Sigmoid colon (tissue), 7 donors: Measurements from ENCODE around the gene KNDC1. TPM values are rescaled to one million over a fixed set of nuclear protein-coding genes. Genes with fewer than 3 reads are reported as not detected.

Source experiments
- DNase-seq: peaks from one replicate; pipeline ENCODE4 v3.0.0-alpha.2; 2019
- H3K27ac ChIP-seq, 4 donors: fragments of 200-600 bp; sonication (generic); one replicate each; pipeline ENCODE4 v1.5.1; 2016 to 2019; ENCODE audit warnings: mild to moderate bottlenecking in 1 of 4
- H3K27me3 ChIP-seq, 3 donors: fragments of 200-600 bp; sonication (generic); one replicate each; pipeline ENCODE4 v1.5.1; 2019; ENCODE audit warnings: mild to moderate bottlenecking in 1 of 3
- H3K36me3 ChIP-seq, 4 donors: fragments of 200-600 bp; sonication (generic); one replicate each; pipeline ENCODE4 v1.5.1; 2016 to 2019
- H3K4me1 ChIP-seq, 4 donors: fragments of 200-600 bp; sonication (generic); one replicate each; pipeline ENCODE4 v1.5.1; 2017 to 2019
- H3K4me3 ChIP-seq, 4 donors: fragments of 200-600 bp; sonication (generic); one replicate each; pipeline ENCODE4 v1.5.1; 2017 to 2019; ENCODE audit warnings: mild to moderate bottlenecking in 2 of 4, moderate library complexity in 1 of 4
- H3K9me3 ChIP-seq, 4 donors: fragments of 200-600 bp in 3 of 4; sonication (generic) in 3 of 4; one replicate each; pipeline versions ENCODE4 v1.5.1 to v1.6.1; 2013 to 2019
- EP300 ChIP-seq, 4 donors: sonication (generic); formaldehyde crosslinking; IDR thresholded peaks; one replicate each; pipeline ENCODE4 v1.6.1; 2017; ENCODE audit warnings: antibody characterized with exemption in 4 of 4
- POLR2A ChIP-seq, 2 donors: fragments of 450-650 bp; IDR thresholded peaks; one replicate each; pipeline ENCODE4 v1.6.1; 2016; ENCODE audit warnings: antibody characterized with exemption in 2 of 2, mild to moderate bottlenecking in 2 of 2, moderate library complexity in 2 of 2
- POLR2AphosphoS5 ChIP-seq, 4 donors: sonication (generic); formaldehyde crosslinking; IDR thresholded peaks; one replicate each; pipeline ENCODE4 v1.6.1; 2017; ENCODE audit warnings: antibody characterized with exemption in 4 of 4
- WGBS, 2 donors: extraction: QIAGEN DNeasy Blood & Tissue Kit; methylation state at CpG; one replicate each; pipeline ENCODE4 v1.1.7; 2013; 5-methylcytosine and 5-hydroxymethylcytosine counted together
- intact Hi-C: fragments of 100-400 bp; cut with DNase I; formaldehyde crosslinking; loops from one replicate; pipeline ENCODE4 v1.15.1; 2023
- polyA plus RNA-seq, 3 donors: library from polyadenylated mRNA; stranded (reverse); fragments of 200-250 nt; gene quantifications; one replicate each; pipeline ENCODE4 v1.2.3, GENCODE V29; 2013
- total RNA-seq, 4 donors: library from RNA; depleted of rRNA; stranded (reverse); fragments of >200 nt; gene quantifications; one replicate each; pipeline ENCODE4 v1.1.0, GENCODE V29; 2016
- TF ChIP-seq, protein P1 (sequence below), 4 experiments: fragments of 450-650 bp in 3 of 4; fragments of 200-600 bp in 1 of 4; IDR thresholded peaks; one replicate each; pipeline ENCODE4 v1.5.1; 2016 to 2019; ENCODE audit warnings: antibody characterized with exemption in 4 of 4, mild to moderate bottlenecking in 3 of 4, moderate library complexity in 2 of 4
- donor health status: healthy with polysubstance abuse.
- donor health status: Bipolar disorder and iron deficiency.
- donor health status: healthy.

The KNDC1 gene
- total and polyA plus RNA-seq, 7 donors: under 0.01 to 1.9 (median 0.26) TPM; not detected in 1

DNA sequence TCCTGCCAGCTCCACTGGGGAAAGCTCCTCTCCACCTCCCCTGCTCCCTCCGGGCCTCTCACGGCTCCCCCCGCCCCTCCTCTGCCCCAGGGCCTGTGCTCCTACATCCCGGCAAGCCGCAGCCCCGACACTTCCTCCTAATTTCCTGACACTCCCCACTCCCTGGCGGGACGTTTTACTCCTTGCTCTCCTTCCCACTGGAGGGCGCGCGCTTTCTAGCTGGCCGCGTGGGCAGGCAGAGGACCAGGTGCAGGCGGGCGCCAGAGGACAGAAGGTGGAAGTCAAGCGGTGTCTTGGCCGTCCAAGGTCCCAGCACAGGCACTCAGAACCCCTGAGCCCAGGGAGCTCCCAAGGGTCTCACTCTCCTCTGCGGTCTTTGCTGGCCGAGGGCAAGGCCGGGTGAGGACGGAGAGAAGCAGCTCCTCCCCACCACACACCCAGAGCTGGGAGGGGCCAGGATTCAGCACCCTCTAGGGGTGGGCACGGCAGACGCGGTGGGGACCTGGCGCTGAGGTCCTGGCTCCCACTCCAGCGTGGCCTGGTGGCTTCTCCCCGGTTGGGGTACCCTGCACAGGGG is 97.6 kb downstream of the KNDC1 start:
- Histone ChIP-seq H3K36me3 (no peaks in the 10 kb centered on the region), H3K27me3 (peaks cover 0 to 10% (median 0%) of the 10 kb centered on the region in 3 donors), H3K27ac (peak overlapping the region; percentile 9 to 70 (median 41)), H3K9me3 (no peaks in the 10 kb centered on the region), H3K4me1 (peaks cover 0 to 34% (median 26%) of the 10 kb centered on the region in 4 donors), H3K4me3 (peak overlapping the region in 2 of 4 donors; percentile 23 to 29)
- 4 to 6% methylated on average over 27 of the region's 27 CpGs for WGBS, 2 donors
- TF ChIP-seq EP300 (IDR thresholded peaks at IDR 0.05) (no peak), POLR2AphosphoS5 (IDR thresholded peaks at IDR 0.05) (peak in 1 of 4 donors; percentile 8), POLR2A (IDR thresholded peaks at IDR 0.05) (no peak)
- TF ChIP-seq, protein P1, sequence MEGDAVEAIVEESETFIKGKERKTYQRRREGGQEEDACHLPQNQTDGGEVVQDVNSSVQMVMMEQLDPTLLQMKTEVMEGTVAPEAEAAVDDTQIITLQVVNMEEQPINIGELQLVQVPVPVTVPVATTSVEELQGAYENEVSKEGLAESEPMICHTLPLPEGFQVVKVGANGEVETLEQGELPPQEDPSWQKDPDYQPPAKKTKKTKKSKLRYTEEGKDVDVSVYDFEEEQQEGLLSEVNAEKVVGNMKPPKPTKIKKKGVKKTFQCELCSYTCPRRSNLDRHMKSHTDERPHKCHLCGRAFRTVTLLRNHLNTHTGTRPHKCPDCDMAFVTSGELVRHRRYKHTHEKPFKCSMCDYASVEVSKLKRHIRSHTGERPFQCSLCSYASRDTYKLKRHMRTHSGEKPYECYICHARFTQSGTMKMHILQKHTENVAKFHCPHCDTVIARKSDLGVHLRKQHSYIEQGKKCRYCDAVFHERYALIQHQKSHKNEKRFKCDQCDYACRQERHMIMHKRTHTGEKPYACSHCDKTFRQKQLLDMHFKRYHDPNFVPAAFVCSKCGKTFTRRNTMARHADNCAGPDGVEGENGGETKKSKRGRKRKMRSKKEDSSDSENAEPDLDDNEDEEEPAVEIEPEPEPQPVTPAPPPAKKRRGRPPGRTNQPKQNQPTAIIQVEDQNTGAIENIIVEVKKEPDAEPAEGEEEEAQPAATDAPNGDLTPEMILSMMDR (IDR thresholded peaks at IDR 0.05): peak in 1 of 4 experiments; percentile 18
- peak; percentile 81 for DNase-seq
- intact Hi-C loops: no loop called here

DNA sequence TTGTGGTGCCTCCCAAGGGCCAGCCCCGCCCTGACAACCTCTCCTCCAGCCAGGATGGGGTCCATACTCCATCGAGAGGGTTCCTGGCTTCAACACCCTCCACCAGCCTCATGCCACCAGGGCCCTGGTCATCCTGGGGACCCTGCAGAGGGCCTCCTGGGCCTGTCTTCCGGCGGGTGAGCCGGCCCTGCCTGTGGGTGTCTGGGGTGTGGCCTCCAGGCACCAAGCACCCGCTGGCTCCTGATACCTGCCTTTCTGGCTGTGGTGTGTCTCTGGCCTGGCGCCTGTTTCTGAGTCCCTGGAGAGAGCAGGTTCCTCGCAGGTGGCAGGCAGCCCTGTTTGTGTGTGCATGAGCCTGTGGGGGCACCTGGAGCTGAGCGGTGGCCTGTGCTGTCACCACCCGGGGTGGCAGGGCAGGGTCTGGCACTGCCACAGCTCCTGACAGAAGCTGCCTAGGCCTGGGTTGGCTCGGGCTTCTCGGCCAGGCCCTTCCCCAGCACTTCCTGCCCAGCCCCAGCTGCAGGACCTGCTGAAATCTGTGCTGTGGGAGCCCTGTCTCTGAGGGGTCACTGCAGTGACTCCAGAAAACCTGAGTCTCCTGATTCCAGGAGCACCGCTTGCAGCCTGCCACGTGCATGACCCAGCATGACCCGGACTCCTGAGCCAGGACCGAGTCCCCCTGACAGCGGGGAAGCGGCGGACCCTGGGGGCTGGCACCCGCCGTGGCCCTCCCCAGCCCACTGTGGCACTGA is 98.2 kb downstream of the KNDC1 start:
- intact Hi-C loops: no loop called here
- Histone ChIP-seq H3K27me3 (peaks cover 0 to 9% (median 0%) of the 10 kb centered on the region in 3 donors), H3K9me3 (no peaks in the 10 kb centered on the region), H3K27ac (peak overlapping the region; percentile 9 to 70 (median 41)), H3K4me1 (peaks cover 0 to 38% (median 27%) of the 10 kb centered on the region in 4 donors), H3K36me3 (no peaks in the 10 kb centered on the region), H3K4me3 (no peak overlapping the region)
- no peak for DNase-seq
- 42 to 44% methylated on average over 21 of the region's 21 CpGs for WGBS, 2 donors
- no peak for TF ChIP-seq POLR2AphosphoS5 (IDR thresholded peaks at IDR 0.05)
- TF ChIP-seq, protein P1 (IDR thresholded peaks at IDR 0.05): no peak
- TF ChIP-seq POLR2A (IDR thresholded peaks at IDR 0.05): no peak
- no peak for TF ChIP-seq EP300 (IDR thresholded peaks at IDR 0.05)

DNA sequence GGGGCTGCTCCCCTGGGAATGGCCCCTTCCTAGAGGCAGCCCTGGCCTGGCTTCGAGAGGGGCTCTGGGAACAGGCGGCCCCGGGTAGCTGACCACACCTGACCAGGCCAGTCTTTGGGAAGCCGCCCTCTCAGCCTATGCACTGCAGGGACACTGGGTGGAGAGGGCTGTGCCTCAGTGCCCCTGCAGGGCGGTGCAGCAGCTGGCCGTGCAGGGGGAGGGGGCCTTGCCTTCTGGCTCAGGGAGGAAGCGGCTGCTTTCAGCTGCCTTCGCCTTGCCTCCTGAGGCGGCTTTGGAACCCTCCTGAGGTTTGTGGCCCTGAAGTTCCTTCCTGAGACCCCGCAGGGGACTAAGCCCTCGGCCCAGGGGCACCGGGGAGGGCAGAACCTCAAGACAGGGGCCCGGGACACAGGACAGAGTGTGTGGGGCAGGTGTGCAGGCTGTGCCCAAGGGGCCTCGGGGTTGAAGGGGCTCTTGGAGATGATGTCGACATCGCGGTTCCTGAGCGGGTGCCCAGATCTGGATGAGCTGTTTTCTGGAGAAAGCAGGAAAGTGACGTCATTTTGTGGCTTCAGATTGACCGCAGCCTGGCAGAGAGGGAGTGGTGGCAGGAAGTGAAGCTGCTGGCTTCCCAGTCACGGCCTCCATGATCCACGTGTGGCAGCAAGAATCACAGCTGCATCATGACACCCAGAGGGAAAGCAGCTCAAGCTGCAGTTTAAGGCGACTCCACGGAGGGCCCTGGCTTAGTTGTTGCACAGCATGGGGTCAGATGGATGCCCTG is 99.0 kb downstream of the KNDC1 start:
- intact Hi-C loops: no loop called here

DNA sequence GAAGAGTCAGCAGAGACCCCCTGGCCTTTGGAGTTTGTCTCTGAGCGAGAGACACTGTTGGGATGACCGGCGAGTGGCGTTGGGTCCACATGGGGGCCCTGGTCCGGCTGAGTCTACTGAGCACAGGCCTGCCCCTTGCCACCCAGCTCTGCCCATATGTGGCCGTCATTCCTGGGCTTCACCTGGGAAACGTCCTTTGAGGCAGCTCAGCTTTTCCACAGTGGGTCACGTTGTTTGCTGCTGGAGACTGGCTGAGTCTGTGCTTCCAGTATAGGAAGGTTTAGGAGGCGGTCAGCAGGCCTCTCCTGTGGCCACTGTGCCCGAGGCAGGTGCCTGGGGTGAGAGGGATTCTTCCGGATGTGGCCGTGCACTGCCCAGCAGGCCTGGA is 99.6 kb downstream of the KNDC1 start:
- TF ChIP-seq POLR2A (IDR thresholded peaks at IDR 0.05) (no peak), POLR2AphosphoS5 (IDR thresholded peaks at IDR 0.05) (no peak), EP300 (IDR thresholded peaks at IDR 0.05) (no peak)
- TF ChIP-seq, protein P1 (IDR thresholded peaks at IDR 0.05): no peak
- DNase-seq: no peak
- H3K36me3 ChIP-seq: no peaks in the 10 kb centered on the region
- no peaks in the 10 kb centered on the region for H3K9me3 ChIP-seq
- H3K4me1 ChIP-seq: peaks cover 0 to 38% (median 27%) of the 10 kb centered on the region in 4 donors
- H3K27ac ChIP-seq: peak overlapping the region in 3 of 4 donors; percentile 52 to 70 (median 62)
- intact Hi-C loops: no loop called here
- WGBS, 2 donors: 76 to 82% methylated on average over 12 of the region's 12 CpGs
- H3K27me3 ChIP-seq: peaks cover 0 to 9% (median 0%) of the 10 kb centered on the region in 3 donors
- H3K4me3 ChIP-seq: no peak overlapping the region

More for the DNA sequence above, 99.0 kb downstream of the KNDC1 start:
- Histone ChIP-seq H3K27me3 (peaks cover 0 to 9% (median 0%) of the 10 kb centered on the region in 3 donors), H3K36me3 (no peaks in the 10 kb centered on the region), H3K27ac (peak overlapping the region; percentile 39 to 70 (median 57)), H3K9me3 (no peaks in the 10 kb centered on the region), H3K4me1 (peaks cover 0 to 38% (median 27%) of the 10 kb centered on the region in 4 donors), H3K4me3 (no peak overlapping the region)
- DNase-seq: peak; percentile 90
- 42 to 76% methylated on average over 24 of the region's 24 CpGs for WGBS, 2 donors
- TF ChIP-seq, protein P1 (IDR thresholded peaks at IDR 0.05): no peak
- TF ChIP-seq POLR2AphosphoS5 (IDR thresholded peaks at IDR 0.05) (peak in 2 of 4 donors; percentile 24 to 74), POLR2A (IDR thresholded peaks at IDR 0.05) (no peak), EP300 (IDR thresholded peaks at IDR 0.05) (peak in 1 of 4 donors; percentile 58)
